Measurements from ENCODE around the gene TRIM67. TPM values are rescaled to one million over a fixed set of nuclear protein-coding genes. Genes with fewer than 3 reads are reported as not detected.
A peak's percentile ranks its signal among the peaks of the same experiment; 100 is the strongest.

The TRIM67 gene
- total RNA-seq, 1 donor from 2014 or later, result 0.03 TPM

GRCh38 chr1:231231511-231231910 lies 69.7 kb downstream of the TRIM67 start:
- ATAC-seq (no peak), DNase-seq (ENCODE audit: low spot score) (no peak)

GRCh38 chr1:231232870-231233734 lies 71.2 kb downstream of the TRIM67 start:
- DNase-seq (ENCODE audit: low spot score) (peak; percentile 71), ATAC-seq (peak; percentile 84)

- ATAC-seq (peak; percentile 58), DNase-seq (ENCODE audit: low spot score) (peak; percentile 70)
Observed at GRCh38 chr1:231233735-231234417, 72.0 kb downstream of the TRIM67 start.

- no peak for ATAC-seq
- no peak for DNase-seq (ENCODE audit: low spot score)
Observed at GRCh38 chr1:231234506-231234905, 72.6 kb downstream of the TRIM67 start.

GRCh38 chr1:231235526-231236207 lies 73.8 kb downstream of the TRIM67 start:
- ATAC-seq, result no peak
- DNase-seq (ENCODE audit: low spot score), result no peak

- peak; percentile 14 for ATAC-seq
- no peak for DNase-seq (ENCODE audit: low spot score)
Observed at GRCh38 chr1:231236208-231236591, 74.3 kb downstream of the TRIM67 start.

- no peak for DNase-seq (ENCODE audit: low spot score)
Observed at GRCh38 chr1:231236938-231237337, 75.1 kb downstream of the TRIM67 start.

GRCh38 chr1:231238298-231238697 lies 76.4 kb downstream of the TRIM67 start:
- no peak for DNase-seq (ENCODE audit: low spot score)
- peak; percentile 2 for ATAC-seq

More at GRCh38 chr1:231236938-231237337, 75.1 kb downstream of the TRIM67 start:
- no peak for ATAC-seq

- ATAC-seq, result peak; percentile 33
Observed at GRCh38 chr1:231240531-231240882, 78.6 kb downstream of the TRIM67 start.

GRCh38 chr1:231240883-231241735 lies 79.3 kb downstream of the TRIM67 start, which contains the start of gene GNPAT:
TSS of gene GNPAT (plus strand) at chr1:231241212. CDS start at chr1:231241379, 167 bp downstream.
- ATAC-seq, result peak; percentile 90
- peak; percentile 92 for DNase-seq (ENCODE audit: low spot score)

More at GRCh38 chr1:231240531-231240882, 78.6 kb downstream of the TRIM67 start:
- no peak for DNase-seq (ENCODE audit: low spot score)

- no peak for DNase-seq (ENCODE audit: low spot score)
- ATAC-seq, result peak; percentile 51
Observed at GRCh38 chr1:231241750-231242149, 79.9 kb downstream of the TRIM67 start.

- DNase-seq (ENCODE audit: low spot score) (no peak), ATAC-seq (no peak)
Observed at GRCh38 chr1:231242516-231243198, 80.8 kb downstream of the TRIM67 start.

GRCh38 chr1:231248778-231249177 lies 86.9 kb downstream of the TRIM67 start:
- ATAC-seq, result no peak
- DNase-seq (ENCODE audit: low spot score), result no peak

GRCh38 chr1:231252336-231252735 lies 90.5 kb downstream of the TRIM67 start:
- DNase-seq (ENCODE audit: low spot score) (no peak), ATAC-seq (no peak)

- no peak for DNase-seq (ENCODE audit: low spot score)
- no peak for ATAC-seq
Observed at GRCh38 chr1:231260351-231260750, 98.5 kb downstream of the TRIM67 start.

- no peak for ATAC-seq
Observed at GRCh38 chr1:231264642-231265041, 102.8 kb downstream of the TRIM67 start.

GRCh38 chr1:231265379-231265778 lies 103.5 kb downstream of the TRIM67 start:
- ATAC-seq (no peak), DNase-seq (ENCODE audit: low spot score) (no peak)

More at GRCh38 chr1:231264642-231265041, 102.8 kb downstream of the TRIM67 start:
- DNase-seq (ENCODE audit: low spot score), result no peak

GRCh38 chr1:231266811-231267322 lies 105.0 kb downstream of the TRIM67 start:
- ATAC-seq, result no peak
- no peak for DNase-seq (ENCODE audit: low spot score)
